ENCODE results near the gene WDR86.

WDR86 gene

GRCh38 chr7:151406886-151407583 lies 2.8 kb downstream of the WDR86 start:
- DNase-seq (ENCODE audit: low read depth, low spot score), result no peak

DNA sequence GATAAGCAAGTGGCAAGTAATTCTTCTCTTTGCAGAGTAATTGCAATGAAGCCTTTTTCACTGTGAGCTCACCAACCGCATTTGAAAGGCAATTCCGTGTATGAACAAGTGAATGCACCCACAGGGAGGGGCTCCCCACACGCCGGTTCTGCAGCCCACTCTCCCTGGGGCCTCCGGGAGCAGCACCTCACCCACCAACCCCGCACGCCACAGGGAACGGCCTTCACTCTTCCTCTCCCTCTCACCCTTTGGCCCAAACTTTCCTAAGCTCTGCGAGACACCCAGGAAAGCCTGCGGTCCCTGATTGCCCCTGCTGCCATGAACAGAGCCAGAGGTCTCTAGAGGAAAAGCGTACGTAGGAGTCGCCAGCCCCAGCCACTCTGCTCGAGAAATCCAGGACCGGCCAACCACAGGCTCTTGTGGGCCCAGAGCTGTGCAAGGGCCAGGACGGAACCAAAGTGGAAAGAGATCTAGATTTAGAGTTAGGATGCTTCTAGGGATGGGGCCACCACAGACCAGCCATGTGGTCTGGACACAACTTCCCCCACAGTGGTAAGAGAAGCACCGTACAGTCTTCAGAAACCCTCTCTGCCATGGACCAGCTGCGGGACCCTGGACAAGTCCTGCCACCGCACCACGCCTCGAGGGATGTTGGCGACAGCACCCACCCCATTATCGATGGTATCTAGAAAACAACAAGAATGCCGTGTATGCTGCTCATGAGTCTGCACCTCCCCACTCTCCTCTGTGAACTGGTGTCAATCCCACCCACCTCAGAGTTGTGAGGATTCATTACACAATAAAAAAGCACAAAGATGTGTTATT lies 3.6 kb downstream of the WDR86 start:
- DNase-seq (ENCODE audit: low read depth, low spot score), result no peak

DNA sequence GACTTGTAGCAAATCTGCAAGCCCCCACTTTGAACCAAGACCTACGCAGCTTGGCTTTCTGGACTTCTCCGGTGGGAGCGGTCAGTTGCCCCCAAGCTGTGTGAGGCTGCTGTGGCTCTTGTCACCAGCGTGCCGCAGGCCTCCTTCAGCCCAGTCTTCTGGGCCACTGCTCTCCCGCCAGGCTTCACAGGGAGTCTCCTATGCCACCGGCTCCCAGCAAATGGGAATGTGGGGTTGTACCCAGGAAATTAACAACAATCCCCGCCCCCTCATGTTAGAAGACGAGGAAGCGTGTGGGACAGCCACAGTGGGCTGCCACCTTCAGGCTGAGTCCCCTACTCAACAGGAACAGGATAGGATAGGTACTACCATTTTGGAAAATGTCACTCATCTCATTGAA lies 4.2 kb downstream of the WDR86 start:
- no peak for DNase-seq (ENCODE audit: low read depth, low spot score)

DNA sequence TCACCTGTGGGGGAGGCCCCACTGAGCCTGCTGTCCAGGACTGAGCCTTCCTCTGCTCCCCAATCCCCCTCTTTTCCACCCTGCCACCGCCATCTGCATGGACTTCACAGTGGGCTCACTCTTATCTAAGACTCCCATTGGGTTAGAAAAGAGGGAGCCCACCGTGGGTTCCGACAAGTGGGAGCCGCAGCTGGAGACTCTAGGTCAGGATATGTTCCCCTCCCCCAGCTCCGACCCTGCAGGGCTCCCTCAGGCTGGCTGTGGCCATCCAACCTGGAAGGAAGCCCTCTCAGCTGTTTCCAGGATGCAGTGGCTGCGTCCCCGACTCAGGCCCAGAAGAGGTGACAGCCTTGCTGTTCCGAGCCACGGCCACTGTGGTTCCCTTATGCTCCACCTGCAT lies 4.8 kb downstream of the WDR86 start:
- no peak for DNase-seq (ENCODE audit: low read depth, low spot score)

- no peak for DNase-seq (ENCODE audit: low read depth, low spot score)
Measured at GRCh38 chr7:151404216-151405011, 5.4 kb downstream of the WDR86 start.

- no peak for DNase-seq (ENCODE audit: low read depth, low spot score)
Measured at GRCh38 chr7:151403764-151404163, 6.1 kb downstream of the WDR86 start.

DNA sequence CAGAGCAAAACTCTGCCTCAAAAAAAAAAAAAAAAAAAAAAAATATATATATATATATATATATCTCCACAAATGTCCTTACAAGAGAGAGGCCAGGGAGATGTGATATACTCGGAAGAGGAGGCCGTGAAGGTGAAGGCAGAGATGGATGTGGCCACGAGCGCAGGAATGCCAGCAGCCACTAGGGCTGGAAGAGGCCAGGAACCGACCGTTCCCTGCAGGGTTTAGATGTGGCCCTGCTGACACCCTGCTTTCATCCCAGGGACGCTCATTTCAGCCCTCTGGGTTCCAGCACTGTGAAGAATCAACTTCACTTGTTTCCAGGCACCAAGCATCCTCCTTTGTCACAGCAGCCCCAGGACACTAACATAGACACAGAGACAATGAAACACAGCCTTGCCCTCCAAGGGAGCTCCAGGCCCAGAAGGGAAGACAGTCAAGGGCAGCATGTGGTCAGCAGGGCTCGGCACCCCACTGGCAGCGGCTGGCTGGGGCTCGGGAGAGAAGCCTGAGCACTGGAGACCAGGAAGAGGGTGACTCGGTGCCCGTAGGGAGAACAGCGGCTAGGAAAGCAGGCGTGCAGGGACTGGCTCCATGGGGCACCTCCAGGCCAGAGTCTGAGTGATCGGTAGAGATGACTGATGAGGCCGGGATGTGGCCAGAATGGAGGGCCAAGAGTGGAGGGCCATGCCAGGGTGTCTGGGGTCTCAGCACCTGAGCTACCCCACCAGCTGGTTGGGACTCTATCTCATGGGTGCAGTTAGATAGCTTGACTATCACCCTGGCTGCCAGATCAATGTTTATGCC lies 7.6 kb downstream of the WDR86 start:
- DNase-seq (ENCODE audit: low read depth, low spot score), result no peak

- no peak for DNase-seq (ENCODE audit: low read depth, low spot score)
Measured at GRCh38 chr7:151400626-151401315, 9.1 kb downstream of the WDR86 start.

DNA sequence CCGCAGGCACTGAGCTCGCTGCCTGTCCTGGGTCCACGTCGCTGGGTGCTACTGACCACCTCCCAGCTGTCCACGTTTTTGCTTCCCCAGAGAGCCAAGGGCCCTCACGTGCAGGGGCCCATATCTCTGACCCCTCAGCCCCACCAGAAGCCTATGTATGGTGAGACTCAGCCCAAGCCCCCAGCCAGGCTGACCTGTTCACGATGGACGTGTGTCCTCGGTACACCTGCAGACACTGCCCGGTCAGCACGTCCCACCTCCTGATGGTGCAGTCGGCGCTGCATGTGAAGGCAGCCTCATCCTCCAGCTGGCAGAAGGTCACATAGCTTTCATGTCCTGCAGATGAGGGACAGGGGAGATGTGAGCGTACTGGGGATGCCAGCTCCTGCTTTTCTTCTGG lies 9.9 kb downstream of the WDR86 start:
- DNase-seq (ENCODE audit: low read depth, low spot score), result no peak

DNA sequence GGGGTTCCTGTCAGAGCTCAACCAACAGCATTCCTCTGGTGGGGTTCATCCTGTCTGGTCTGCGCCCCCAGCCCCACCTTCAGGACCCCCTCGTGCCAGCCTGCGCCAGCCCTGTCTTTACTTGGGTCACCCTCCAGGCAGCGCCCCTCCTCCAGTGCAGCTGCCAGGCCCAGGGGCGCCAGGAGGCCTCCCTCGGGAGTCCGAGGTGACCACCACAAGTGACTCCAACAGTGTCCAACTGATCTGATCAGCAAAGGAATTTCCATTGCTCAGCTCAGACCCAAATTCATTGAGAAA lies 10.6 kb downstream of the WDR86 start:
- DNase-seq (ENCODE audit: low read depth, low spot score), result no peak

- no peak for DNase-seq (ENCODE audit: low read depth, low spot score)
Measured at GRCh38 chr7:151398446-151399304, 11.2 kb downstream of the WDR86 start.

DNA sequence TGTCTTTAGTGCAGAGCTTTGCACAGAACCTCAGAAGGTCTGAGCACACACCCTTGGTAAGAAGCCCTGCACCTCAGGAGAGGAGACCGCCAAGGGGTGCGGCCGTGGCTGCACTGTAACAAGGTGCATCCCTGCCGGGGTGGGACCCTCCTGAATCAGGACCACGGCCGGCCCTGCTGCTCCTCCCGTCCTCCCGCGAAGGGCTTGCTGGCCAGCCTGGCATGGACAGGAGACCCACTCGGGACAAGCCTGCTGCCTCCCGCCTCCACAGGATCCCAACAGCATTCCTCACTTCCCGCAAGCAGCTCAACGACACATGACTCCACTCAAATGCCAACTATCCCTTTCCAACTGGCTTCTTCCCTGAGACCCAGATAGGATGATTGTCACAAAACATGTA lies 12.8 kb downstream of the WDR86 start:
- DNase-seq (ENCODE audit: low read depth, low spot score), result no peak

DNA sequence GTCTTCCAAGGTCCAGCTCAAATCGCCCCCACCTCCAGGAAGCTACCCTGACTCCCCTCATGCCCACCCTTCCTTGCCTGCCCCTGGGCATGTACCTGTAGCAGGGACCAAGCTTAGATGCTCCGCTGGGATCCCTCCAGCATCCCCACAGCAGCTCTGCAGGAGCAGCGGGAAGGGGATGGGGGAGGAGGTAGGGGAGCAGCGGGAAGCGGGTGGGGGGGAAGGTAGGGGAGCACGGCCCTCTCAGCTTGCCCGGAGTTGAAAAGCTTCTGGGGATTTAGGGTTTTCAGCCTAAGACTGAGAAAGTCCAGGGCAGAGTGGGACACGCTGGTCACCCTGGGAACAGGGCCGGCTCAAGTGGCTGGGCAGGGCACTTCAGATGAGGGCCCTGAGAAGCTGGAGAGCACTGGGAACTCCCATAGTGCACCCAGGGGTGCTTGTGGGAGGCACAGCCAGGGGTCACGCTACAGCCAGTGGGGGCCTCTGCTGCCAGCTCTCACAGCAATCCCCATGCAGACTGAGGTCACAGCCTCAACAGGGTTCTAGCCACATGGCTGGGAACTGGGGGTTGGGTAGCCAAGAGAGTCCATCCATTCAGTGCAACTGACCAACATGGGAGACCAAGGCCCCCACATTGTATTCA lies 13.4 kb downstream of the WDR86 start:
- DNase-seq (ENCODE audit: low read depth, low spot score), result no peak

DNA sequence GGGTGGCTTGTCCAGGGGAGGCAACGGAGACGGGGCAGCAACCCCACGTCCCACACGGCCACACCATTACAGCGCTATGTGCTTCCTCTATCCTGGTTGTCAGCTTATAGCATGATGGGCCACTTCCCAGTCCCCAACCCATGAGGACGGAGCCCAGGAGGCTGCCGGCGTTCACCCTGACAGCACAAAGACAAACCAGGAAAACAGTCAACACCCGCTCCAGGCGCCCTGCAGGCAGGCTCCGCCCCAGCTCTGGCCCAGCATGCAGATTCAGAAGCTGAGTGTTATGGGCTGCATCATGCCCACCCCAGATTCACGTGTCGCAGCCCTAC lies 14.8 kb downstream of the WDR86 start:
- peak; percentile 85 for DNase-seq (ENCODE audit: low read depth, low spot score)

- DNase-seq (ENCODE audit: low read depth, low spot score), result no peak
Measured at GRCh38 chr7:151394076-151395035, 15.5 kb downstream of the WDR86 start.

DNA sequence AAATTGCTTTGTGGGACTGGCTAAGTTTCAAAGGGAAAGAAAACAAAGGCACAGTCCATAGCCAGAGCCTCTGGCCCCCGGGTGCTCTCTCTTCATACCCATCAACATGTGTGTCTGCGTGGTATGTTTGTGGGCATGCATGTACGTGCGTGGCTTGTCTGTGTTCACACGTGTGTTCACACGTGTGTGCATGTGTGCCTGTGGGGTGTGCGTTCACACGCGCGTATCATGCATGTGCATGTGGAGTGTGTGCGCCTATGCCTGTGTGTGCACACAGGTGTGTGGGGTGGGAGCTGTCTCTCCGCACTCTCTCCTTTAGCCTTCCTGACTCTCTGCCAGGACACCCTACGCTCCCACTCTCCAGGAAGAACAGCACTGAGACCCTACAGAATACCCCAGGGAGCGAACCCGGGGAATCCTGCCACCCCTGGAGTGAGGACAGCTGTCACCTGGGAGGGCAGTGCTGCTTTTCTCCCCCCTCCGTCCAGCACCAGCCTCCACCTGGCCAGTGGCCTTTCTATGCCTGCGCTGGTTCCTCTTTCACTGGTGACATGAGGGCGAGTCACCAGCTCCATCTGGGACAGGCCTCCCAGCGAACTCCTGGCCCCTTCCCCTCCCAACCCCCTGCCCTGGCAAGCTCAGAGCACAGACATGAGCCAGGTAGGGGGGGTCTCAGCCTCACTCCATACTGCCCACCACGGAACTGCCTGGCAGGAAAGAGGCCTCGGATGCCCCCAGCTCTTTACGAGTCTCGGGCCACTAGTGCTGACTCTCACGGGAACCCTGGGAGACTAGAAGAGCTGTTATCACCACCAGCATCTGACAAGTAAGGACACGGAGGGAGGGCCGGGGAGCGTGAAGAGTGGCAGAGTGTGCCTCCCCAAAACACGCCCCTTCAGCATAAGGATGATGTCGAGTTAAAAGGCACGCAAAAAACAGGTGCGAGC lies 16.5 kb downstream of the WDR86 start:
- no peak for DNase-seq (ENCODE audit: low read depth, low spot score)

DNA sequence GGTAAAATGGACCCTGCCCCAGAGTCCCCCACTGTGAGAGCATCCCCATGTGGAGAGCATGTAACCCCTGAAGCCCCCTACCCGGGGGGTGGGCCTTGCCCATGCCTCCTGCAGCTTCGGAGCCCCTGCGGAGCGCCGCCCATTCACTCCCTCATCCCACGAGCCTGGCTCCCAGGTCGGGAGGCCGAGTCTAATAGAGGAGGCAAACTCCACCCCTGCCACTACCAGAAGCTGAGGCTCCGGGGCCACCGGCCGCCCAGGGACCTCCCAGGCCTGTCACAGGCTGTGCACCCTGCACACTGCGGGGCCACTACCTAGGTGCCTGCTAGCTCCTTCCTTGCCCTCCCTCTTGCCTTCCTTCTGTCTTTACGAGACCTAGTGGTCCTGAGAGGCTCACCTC lies 17.4 kb downstream of the WDR86 start:
- DNase-seq (ENCODE audit: low read depth, low spot score), result no peak

DNA sequence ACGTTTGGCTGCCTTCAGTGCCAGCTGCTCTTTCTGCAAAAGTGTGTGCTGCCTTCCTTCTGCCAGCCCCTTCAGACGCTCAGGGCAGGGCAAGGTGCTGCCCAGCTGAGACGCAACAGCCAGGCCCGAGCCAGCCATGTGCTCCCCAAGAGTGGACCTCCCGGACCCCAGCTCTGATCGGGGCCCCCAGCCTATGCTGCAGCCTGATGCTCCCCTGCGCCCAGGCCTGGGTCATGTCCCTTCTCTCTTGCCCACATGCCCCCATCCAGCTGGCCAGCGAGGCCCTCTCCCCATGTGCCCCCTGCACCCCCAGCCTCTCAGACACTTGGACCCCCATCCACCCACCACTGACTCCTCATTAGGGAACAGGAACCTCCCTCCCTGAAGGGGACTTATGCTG lies 17.8 kb downstream of the WDR86 start:
- DNase-seq (ENCODE audit: low read depth, low spot score), result no peak

Data from ELF-1 (cell line).